Cardiac muscle cell (in vitro differentiated cells and primary cell): ENCODE data around the gene GSK3B. TPM values are rescaled to one million over a fixed set of nuclear protein-coding genes. Genes with fewer than 3 reads are reported as not detected.
A peak's percentile ranks its signal among the peaks of the same experiment; 100 is the strongest.

ENCODE experiments used
- DNase-seq, 2 donors: peaks; one replicate each; pipeline versions ENCODE4 v3.0.0 to v3.0.0-alpha.2; 2010 to 2017; ENCODE audit warnings: low read depth in 1 of 2, low spot score in 1 of 2
- H3K27ac ChIP-seq: fragments of 200-600 bp; sonication (generic); 2 replicates; pipeline ENCODE4 v1.5.1; 2016
- H3K27me3 ChIP-seq: fragments of 200-600 bp; sonication (generic); 2 replicates; pipeline ENCODE4 v1.6.0; 2016; ENCODE audit warnings: control low read depth
- H3K36me3 ChIP-seq: fragments of 200-600 bp; sonication (generic); 2 replicates; pipeline ENCODE4 v1.5.1; 2016; ENCODE audit warnings: control low read depth
- H3K4me1 ChIP-seq: fragments of 200-600 bp; sonication (generic); 2 replicates; pipeline ENCODE4 v1.8.1; 2017; ENCODE audit warnings: low read depth, mild to moderate bottlenecking, mixed run types
- H3K4me3 ChIP-seq: fragments of 200-600 bp; sonication (generic); 2 replicates; pipeline ENCODE4 v1.5.1; 2016; ENCODE audit warnings: mild to moderate bottlenecking
- H3K9me3 ChIP-seq: fragments of 200-600 bp; sonication (generic); 2 replicates; pipeline ENCODE4 v1.5.1; 2017; ENCODE audit warnings: low read depth, mild to moderate bottlenecking, control low read depth
- CTCF ChIP-seq: IDR thresholded peaks from 2 replicates; pipeline ENCODE4 v1.5.1; 2012; ENCODE audit warnings: low read depth, mild to moderate bottlenecking, low read length
- polyA plus RNA-seq: library from polyadenylated mRNA; unstranded; fragments of >200 nt; fragmentation: Nextera tagmentation; extraction: Ambion mirVana; gene quantifications from 2 replicates; pipeline ENCODE4 v1.2.1, GENCODE V29; 2016
- total RNA-seq: library from RNA; depleted of rRNA; stranded (reverse); fragments of >200 nt; gene quantifications from 2 replicates; pipeline ENCODE4 v1.2.3, GENCODE V29; 2016

GSK3B gene
- total and polyA plus RNA-seq, 2 experiments from 2014 or later, result 20.4 to 48.3 TPM

DNA sequence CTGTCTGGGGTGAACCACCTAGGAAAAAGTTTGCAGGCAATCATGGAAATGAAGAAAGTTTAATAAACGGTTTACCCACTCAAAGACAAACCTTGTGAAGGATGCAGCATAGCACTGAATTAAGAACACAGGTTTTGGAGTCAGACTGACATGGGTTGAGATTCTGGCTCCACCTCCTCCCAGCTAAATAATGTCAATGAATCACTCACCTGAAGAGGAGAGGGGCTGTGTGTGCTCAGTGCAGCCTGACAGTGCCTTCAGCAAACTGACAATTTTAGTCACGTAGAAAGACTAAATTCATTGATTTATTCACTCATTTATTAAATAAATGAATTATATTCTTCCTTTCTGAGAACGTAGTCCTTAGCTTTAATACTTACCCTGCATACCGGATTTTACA is 293.4 kb downstream of the GSK3B start:
- Histone ChIP-seq H3K27ac (no peak overlapping the region), H3K36me3 (no peaks in the 10 kb centered on the region), H3K27me3 (no peaks in the 10 kb centered on the region), H3K4me3 (no peak overlapping the region), H3K9me3 (no peaks in the 10 kb centered on the region), H3K4me1 (no peaks in the 10 kb centered on the region)
- no peak for TF ChIP-seq CTCF
- no peak for DNase-seq

DNA sequence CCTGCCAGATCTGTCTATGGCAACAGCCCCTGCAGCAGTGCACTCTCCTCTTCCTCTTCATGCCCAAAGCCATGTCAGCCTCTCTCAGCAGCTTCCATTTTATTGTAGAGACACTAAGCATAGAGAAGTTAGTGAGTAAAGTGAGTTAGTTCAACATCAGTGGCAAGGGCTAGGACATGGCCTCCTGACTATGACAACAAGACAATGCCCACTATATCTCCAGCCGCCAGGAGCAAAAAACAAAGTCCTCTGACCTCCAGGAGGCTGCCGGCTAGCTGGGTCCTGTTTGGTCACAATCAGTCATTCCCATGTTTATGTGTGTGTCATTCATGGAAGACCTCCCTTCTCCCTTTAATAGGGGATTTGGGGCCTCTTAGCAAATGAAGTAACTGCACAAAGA is 297.5 kb downstream of the GSK3B start:
- H3K9me3 ChIP-seq, result no peaks in the 10 kb centered on the region
- no peaks in the 10 kb centered on the region for H3K27me3 ChIP-seq
- no peak for DNase-seq
- H3K36me3 ChIP-seq, result no peaks in the 10 kb centered on the region
- no peak overlapping the region for H3K27ac ChIP-seq
- TF ChIP-seq CTCF, result no peak
- peaks cover 6% of the 10 kb centered on the region for H3K4me1 ChIP-seq
- no peak overlapping the region for H3K4me3 ChIP-seq

GRCh38 chr3:119796368-119796767 is 297.9 kb downstream of the GSK3B start:
- no peak for DNase-seq
- Histone ChIP-seq H3K27me3 (no peaks in the 10 kb centered on the region), H3K4me3 (no peak overlapping the region), H3K36me3 (no peaks in the 10 kb centered on the region), H3K9me3 (no peaks in the 10 kb centered on the region), H3K27ac (no peak overlapping the region), H3K4me1 (peaks cover 6% of the 10 kb centered on the region)
- TF ChIP-seq CTCF, result no peak

GRCh38 chr3:119795849-119796248 is 298.4 kb downstream of the GSK3B start:
- no peak overlapping the region for H3K27ac ChIP-seq
- H3K27me3 ChIP-seq, result no peaks in the 10 kb centered on the region
- peaks cover 6% of the 10 kb centered on the region for H3K4me1 ChIP-seq
- DNase-seq, result no peak
- H3K4me3 ChIP-seq, result no peak overlapping the region
- no peaks in the 10 kb centered on the region for H3K9me3 ChIP-seq
- no peak for TF ChIP-seq CTCF
- no peaks in the 10 kb centered on the region for H3K36me3 ChIP-seq

GRCh38 chr3:119794971-119795612 is 299.2 kb downstream of the GSK3B start:
- H3K4me3 ChIP-seq, result no peak overlapping the region
- H3K27me3 ChIP-seq, result no peaks in the 10 kb centered on the region
- H3K9me3 ChIP-seq, result no peaks in the 10 kb centered on the region
- peaks cover 6% of the 10 kb centered on the region for H3K4me1 ChIP-seq
- DNase-seq, result peak; percentile 8 to 43
- no peaks in the 10 kb centered on the region for H3K36me3 ChIP-seq
- H3K27ac ChIP-seq, result no peak overlapping the region
- no peak for TF ChIP-seq CTCF
